HS-5 (cell line): ENCODE data around the gene MPV17L2.

Experiments
- DNase-seq: peaks from one replicate; pipeline ENCODE4 v3.0.0-alpha.2; 2012; ENCODE audit warnings: low read depth

The MPV17L2 gene

DNA sequence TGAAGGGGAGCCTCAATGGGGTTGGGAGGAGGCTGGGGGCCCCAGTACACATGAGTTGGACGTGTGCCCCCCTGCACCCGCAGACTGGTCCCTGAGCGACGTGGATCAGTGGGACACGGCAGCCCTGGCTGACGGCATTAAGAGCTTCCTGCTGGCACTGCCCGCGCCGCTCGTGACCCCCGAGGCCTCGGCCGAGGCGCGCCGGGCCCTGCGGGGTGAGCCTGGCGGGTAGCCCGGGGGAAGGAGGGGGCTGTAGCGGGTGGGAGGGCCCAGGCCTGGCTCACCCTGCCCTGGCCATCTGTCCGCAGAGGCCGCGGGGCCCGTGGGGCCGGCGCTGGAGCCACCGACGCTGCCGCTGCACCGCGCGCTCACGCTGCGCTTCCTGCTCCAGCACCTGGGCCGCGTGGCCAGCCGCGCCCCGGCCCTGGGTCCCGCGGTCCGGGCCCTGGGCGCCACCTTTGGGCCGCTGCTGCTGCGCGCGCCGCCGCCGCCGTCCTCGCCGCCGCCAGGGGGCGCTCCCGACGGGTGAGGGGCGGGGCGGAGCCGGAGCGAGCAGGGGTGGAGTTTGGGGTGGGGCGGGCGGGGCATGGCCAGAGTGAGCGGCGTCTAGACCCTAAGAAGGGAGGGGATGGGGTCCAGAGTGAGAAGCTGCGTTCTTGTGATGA, 31.9 kb upstream of the MPV17L2 start:
- no peak for DNase-seq

DNA sequence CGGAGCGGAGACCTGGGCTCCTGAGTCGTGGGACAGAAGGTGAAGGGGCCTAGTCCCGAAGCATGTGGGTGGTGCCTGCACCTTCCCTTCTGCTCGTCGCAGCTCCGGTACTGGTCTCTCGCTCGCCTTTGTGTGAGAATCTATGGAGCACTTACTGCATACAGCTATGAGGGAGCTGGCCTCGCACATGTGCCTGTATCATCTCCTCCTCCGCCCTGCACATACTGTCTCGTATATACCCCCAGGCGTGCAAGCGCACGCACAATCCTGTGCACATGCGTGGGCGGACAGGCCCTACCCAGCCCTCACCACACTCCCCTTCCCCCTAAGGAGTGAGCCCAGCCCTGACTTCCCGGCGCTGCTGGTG, 31.4 kb upstream of the MPV17L2 start:
- no peak for DNase-seq

DNA sequence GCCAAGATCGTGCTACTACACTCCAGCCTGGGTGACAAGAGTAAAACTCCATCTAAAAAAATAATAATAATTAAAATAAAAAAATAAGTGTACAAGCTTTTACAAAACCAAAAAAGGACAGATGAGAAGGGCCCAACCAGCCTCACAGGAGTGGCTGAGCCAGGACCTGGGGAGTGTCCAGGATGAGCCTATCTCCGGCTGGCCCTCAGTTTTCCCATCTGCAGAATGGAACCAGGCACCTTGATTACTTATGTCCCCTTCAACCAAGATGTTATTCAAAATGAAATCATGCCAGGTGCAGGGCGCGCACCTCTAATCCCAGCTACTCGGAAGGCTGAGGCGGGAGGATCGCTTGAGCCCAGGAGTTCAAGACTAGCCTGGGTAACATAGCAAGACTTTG, 28.9 kb upstream of the MPV17L2 start:
- no peak for DNase-seq

DNA sequence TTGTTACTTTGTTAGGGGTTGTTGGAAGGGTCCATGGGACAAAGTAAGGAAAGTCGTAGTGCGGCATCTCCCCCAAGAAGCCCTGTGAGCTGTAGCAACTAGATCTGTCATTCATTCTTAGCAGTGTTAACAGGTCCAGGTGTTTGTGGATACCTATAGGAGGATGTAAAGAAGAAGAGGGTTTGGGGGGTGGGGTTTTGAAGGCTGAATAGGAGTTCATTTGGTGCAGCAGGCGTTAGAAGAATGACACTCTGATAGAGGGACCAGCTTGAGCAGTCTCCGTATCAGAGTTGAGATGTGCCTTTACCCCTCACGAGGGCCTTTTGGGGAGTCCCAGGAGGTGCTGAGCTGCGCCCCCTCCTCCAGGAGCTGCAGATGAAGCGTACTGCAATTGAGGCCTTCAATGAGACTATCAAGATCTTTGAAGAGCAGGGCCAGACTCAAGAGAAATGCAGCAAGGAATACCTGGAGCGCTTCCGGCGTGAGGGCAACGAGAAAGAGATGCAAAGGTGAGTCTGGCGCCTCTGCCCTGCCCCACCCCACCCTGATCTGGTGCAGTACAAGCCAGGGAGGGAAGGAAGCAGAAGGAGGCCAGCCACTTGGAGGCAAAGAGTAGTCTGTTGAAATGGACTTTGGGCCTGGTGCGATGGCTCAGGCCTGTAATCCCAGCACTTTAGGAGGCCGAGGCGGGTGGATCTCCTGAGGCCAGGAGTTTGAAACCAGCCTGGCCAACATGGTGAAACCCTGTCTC, 27.0 kb upstream of the MPV17L2 start:
- DNase-seq = no peak

DNA sequence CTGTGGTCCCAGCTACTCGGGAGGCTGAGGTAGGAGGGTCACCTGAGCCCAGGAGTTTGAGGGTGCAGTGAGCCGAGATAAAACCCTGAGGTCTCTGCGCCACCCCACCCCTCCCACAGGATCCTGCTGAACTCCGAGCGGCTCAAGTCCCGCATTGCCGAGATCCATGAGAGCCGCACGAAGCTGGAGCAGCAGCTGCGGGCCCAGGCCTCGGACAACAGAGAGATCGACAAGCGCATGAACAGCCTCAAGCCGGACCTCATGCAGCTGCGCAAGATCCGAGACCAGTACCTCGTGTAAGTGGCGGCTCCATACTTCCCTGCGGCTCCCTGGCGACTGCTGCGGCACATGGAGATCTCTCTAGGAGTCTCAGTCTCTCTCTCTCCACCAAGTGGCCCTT, 26.0 kb upstream of the MPV17L2 start:
- DNase-seq = no peak

DNA sequence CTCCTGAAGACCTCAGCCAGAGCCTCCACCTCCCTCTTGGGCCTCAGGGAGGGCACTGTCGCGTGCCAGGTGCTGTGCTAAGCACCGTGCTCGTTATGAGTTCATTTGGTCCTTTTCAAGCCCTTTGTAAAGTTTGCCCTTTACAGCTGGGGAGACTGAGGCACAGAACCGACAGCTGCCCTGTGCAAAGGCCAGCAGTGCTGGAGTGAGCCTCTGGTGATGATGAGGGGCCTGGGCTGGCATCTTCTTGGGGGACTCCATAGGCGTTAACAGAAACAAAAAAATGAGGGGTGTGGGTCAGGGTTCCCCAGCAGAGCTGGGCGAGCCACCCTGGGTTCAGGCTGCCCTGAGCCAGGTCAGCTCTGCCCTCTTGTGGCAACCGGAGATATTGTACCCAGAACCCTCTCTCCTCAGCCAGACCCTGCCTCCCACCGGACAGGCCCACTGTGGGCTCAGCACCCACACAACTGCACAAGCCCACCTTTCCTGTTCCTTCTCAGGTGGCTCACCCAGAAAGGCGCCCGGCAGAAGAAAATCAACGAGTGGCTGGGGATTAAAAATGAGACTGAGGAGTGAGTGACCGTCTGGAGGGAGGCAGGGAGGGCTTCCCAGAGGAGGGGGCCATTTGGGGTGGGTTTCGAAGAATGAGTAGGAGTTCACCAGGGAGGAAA, 24.9 kb upstream of the MPV17L2 start:
- DNase-seq = no peak

DNA sequence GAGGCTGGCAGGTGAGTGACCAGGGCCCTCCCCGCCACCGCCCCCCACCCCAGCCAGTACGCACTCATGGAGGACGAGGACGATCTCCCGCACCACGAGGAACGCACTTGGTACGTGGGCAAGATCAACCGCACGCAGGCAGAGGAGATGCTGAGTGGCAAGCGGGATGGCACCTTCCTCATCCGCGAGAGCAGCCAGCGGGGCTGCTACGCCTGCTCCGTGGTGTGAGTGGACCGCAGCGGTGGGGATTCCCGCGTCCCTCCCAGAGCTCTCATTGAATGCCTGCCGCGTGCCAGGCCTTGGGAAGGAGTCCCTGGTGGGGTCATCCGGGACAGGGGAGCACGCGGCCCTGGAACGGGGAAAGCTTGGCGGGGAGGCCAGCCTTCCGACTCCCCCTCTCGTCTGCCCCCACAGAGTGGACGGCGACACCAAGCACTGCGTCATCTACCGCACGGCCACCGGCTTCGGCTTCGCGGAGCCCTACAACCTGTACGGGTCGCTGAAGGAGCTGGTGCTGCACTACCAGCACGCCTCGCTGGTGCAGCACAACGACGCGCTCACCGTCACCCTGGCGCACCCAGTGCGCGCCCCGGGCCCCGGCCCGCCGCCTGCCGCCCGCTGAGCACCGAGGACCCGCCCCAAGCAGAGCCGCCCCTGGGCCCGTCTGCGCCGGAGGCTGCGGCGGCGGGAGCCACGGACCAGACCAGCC, 24.2 kb upstream of the MPV17L2 start:
- no peak for DNase-seq

DNA sequence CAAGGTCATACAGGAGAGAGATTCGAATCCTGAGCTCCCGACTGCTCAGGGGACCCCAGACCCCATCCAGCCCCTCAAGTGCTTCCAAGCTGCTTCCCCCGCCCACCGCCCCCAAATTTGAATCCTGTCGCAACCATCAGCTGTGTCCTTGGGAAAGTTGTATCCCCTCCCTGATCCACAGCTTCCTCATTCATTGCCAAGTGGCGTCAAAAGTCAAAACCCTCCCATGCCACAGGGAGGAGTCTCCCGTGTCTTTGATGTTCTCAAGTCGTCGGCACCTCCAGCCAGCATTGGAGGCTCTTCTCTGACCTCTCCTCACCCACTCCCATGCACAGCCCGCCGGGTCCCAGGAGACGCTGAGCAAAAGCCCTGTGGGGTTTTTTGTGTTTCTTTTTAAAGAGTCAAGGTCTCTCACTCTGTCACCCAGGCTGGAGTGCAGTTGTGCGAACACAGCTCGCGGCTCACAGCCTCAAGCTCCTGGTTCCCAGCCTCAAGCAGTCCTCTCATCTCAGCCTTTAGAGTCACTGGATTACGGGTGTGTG, 22.2 kb upstream of the MPV17L2 start:
- no peak for DNase-seq

DNA sequence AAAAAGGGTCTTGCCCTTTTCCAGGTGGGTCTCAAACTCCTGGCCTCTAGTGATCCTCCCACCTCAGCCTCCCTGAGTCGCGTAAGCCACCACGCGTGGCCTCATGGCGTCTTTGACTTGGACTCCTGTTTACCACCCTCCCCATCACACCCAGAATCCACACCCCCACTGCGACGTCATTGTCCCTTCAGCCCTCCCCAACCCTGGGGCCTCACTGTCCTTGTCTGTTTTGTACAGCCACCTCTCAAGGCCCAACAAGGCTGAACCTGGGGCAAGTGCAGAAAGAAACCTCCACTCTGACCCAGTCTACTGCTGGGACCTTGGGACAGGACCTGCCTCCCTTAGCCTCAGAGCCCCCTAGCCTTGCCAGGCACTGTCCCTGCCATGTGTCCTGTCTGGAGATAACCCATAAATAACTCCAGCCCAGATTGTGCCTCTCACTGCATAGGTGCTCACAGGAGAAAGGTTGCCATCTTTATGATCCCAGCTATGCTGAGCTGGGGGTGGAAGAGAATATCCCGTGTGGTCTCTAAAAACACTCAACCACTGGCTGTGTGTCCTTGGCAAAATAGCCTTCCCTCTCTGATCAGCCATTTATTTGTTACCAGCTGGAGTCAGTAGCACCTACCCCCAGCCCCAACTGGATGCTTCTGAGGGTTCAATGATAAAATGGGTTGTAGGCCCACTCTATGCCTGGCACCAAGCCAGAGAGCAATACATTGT, 21.3 kb upstream of the MPV17L2 start:
- no peak for DNase-seq

DNA sequence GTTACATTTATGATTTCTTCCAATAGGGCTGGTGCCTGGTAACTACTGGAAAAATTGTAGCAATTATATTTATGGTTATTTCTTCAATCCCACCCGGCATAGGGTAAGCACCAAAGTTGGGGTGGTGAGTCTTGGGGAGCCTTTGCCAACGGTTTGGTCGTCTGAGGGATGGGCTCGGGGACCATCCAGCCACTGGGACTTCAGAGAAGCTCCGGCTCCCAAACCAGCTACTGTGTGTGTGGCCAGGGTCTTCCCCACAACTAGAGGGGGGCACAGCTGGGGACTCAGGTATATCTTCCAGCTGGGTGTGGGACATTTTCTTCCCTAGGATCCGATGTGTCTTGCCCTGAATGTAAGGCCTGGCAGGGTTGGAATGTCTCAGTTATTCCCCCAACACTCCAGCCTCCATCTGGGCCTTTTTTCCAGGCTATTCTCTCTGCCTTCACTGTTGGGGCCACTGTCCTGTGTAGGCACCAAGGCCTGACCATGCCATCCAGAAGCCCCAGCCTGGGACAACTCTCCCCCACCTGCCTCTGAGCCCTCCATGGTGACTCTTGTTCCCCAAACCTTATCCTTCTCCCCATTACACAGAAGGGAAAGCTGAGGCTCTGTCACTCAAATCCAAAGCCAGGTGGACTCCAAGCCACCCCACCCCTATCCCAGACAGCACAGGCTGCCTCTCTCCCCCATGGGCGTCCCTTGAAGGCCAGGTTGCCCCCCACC, 20.5 kb upstream of the MPV17L2 start:
- no peak for DNase-seq

DNA sequence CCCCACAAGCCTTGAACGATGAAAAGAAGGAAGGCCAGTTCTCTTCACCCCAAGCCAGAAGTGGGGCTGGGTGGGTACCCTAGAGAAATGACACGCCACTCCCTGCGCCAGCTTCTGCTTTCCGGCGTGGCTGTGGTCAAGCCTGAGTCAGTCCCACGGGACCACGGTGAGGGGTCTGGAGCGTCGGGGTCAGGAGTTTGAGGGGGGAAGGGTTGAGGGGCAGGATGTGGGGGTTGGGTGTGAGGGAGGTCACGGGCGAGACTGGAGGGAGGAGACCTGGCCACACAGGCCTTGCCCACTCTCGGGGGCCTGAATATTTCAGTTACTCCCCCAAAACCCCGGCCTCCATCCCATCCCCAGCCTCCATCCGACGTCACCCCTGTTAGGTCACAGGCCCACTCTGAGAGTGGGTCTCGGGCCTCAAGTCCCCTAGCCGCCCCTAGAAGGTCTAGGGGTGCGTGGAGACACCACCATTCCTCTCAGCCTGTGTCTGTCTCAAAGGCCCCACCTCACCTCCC, 19.9 kb upstream of the MPV17L2 start:
- no peak for DNase-seq

DNA sequence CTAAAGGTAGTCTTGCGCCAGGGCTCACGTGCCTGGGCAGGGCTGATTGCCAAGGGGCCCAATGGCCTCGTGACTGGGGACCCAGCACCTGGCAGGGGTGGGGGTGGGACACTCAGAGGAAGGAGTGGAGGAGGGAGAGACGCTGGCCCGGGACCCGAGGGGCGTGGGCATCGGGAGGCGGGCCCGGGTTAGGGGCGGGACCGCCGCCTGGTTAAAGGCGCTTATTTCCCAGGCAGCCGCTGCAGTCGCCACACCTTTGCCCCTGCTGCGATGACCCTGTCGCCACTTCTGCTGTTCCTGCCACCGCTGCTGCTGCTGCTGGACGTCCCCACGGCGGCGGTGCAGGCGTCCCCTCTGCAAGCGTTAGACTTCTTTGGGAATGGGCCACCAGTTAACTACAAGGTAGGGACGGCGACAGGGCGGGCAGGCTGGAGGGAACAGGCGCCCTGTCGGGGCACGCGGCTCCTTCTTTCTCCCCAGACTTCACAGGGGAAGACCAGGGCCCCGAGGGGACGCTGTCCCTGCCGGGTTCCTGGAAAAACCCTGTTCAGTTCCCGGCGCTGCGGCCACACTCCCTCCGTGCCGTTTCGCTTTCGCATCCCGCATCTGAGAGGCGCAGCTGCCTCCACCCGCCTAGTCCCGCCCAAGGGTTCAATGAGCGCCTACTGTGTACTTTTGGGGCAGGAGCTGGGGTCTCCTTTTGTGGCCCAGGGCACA, 19.3 kb upstream of the MPV17L2 start, which contains the start of gene IFI30:
Gene IFI30 (plus strand): TSS at position 242 of the 717 bp plus-strand sequence. CDS start 29 bp downstream, at position 271.
- no peak for DNase-seq

DNA sequence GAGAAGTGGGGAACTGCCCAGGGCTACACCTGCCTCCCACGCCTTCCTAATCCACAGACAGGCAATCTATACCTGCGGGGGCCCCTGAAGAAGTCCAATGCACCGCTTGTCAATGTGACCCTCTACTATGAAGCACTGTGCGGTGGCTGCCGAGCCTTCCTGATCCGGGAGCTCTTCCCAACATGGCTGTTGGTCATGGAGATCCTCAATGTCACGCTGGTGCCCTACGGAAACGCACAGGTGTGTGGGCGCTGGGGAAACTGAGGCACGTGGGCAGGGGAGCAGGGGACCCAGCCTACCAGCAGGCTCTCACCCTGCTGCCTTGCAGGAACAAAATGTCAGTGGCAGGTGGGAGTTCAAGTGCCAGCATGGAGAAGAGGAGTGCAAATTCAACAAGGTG, 18.0 kb upstream of the MPV17L2 start:
- DNase-seq = no peak

DNA sequence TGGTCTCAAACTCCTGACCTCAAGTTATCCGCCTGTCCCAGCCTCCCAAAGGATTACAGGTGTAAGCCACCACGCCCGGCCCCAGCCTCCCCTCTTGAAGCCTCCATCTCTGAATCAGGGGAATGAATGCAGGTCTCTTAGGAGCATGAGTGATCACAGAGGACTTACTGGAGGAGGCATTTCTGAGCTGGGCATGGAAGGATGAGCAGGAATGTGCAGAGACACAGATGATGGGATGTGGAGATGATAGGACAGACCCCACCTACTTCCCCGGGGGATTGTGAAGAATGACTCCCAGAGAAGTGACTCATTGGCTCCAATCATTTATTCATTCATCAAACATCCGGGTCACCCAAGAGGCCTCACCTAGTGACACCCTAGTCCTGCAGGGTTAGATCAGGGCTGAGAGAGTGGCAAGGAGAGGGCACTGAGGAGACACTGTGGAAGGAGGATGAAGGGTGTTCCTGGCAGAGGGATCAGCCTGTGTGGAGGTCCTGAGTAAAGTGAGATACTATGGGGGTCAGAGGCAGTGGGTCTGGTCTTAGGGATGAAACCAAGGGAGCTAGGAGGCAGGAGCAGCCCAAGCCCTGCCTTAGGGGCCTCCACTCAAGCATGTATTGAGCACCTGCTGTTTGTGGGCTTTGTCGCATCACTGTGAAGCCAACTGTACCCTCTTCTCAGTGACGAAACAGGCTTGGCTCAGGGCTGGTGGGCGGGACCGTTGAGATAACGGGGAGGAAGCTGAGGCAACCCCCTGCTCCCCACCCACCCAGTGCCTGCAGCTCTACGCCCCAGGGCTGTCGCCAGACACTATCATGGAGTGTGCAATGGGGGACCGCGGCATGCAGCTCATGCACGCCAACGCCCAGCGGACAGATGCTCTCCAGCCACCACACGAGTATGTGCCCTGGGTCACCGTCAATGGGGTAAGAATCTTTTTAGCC, 16.4 kb upstream of the MPV17L2 start:
- no peak for DNase-seq

DNA sequence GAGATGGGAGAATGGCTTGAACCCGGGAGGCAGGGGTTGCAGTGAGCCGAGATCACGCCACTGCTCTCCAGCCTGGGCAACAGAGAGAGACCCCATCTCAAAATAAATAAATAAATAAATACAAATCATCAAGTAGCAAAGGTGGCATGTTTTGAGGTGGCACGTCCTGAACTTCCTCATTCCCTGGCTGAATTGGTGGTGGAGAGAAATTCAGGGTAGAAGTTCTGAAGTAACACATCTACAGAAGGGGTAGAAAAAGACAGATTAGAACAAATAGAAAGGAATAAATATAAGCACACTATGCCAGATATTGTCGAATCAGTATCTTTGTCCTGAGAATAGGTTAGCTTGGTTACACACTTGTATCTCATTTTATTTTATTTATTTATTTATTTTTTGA, 13.1 kb upstream of the MPV17L2 start:
- no peak for DNase-seq

DNA sequence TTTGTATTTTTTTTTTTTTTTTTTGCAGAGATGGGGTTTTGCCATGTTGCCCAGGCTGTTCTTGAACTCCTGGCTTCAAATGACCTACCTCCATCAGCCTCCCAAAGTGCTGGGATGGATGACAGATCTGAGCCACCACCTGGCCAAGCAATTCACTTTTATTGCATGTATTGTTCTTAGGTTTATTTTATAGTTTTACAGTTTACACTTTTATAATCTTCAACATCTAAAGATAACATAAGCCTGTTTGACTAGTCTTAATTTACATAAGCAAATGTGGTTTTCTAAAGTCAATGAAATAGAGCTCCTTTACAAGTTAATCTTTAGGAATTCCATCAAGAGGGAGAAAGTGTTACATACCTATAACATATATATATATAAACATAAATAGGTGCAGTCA, 9.5 kb upstream of the MPV17L2 start:
- DNase-seq = no peak

DNA sequence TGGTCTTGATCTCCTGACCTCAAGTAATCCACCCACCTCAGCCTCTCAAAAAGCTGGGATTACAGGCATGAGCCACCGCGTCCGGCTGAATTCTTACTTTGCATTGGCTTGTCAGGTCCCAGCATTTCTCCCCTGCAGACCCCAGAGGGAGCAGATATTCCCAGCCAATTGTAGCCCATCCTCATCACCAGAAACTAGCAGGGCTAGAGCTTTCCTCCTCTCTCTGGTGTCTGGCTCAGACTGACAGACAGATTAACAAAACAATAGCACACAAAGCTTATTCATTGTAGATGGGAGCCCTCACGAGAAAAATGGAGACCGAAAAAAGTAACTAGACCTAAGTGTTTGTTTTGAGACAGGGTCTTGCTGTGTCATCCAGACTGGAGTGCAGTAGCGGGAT, 7.5 kb upstream of the MPV17L2 start:
- no peak for DNase-seq

DNA sequence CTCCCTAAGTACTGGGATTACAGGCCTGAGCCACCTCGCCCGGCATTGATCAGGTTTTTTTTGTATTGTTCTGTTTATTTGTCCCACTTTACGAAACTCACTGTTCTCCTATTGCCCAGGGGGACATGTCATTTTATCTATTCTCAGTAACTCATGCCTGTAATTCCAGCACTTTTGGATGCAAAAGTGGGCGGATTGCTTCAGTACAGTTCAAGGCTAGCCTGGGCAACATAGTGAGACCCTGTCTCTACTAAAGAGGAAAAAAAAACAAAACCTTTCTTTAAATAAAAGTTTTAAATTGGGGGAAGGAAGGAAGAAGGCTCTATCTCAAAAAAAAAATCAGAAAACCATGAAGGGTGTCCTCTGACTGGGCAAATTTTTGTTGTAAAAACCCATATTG, 2.7 kb upstream of the MPV17L2 start:
- no peak for DNase-seq

DNA sequence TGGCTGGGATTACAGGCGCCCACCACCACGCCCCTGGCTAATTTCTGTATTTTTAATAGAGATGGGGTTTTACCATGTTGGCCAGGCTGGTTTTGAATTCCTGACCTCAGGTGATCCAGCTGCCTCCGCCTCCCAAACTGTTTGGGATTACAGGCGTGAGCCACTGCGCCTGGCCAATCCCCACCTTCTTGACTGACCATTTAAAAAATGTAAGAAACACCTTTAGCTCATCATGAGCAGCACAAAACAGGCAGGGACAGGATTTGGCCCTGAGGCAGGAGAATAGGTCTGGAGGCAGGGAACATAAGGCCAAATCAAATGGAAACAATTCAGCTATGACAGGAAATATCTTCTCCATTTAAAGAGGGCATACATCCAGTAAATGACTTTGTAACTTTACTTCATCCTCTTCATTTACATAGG, 1.4 kb upstream of the MPV17L2 start:
- no peak for DNase-seq
